HG03460 (cell line): ENCODE measurements around the gene CAMTA1.

ENCODE experiments used
- ATAC-seq: cut with Tn5 transposase; IDR thresholded peaks from one replicate; pipeline ENCODE4 v1.9.1; 2021; ENCODE audit not compliant: unreplicated experiment

CAMTA1 gene

GRCh38 chr1:7476861-7477547, 691.8 kb downstream of the CAMTA1 start:
- no peak for ATAC-seq

DNA sequence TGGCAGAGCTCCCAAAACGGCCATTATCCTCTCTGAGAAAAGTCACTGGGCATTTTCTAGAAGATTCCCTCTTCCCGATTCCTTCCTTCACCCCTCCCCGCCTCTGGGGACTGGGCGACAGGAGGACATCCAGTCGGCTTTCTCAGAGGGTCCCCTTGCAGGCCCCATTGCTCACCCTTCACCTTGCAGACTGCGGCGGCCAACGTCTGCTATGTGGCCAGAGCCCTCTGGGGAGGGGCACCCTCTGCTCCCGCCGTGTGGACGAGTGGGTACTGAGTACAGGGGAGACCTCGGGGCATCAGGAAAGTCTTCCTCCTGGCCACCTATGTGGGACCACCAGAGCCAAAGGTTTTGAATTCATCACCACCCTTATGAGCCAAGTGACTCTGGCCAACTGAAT, 692.3 kb downstream of the CAMTA1 start:
- no peak for ATAC-seq

- ATAC-seq, result no peak
Observed at GRCh38 chr1:7478142-7478790, 693.0 kb downstream of the CAMTA1 start.

DNA sequence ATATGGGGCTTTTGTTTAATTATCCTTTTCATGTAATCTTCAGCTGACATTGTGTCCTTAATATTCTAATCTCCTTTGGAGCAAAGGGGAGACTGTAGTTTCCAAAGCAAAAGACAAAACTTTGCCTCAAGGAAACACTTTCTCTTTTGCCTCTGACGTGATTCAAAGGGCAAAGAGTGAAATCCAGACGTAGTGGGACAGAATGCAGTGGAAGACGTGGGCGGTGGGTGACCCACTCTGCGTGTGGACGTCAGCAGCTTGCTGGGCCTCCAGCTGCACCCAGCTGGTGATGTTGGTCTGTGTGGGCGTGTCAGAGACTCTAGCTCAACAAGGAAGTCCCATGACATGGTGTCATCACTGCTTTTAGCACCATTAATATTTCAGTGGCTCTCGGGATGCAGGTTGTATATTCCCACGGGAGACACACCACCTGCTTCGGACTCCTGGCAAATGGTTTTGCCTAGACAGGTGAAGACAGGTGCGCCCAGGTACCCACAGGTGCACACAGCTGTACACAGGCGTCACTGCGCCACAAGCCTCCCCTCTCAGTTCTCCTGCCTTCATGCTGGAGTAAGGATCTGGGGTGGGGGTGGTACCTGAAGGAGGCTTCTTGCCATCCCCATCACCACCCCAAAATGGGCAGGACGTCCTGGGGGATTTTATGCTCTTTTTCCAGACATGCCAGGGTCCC, 693.7 kb downstream of the CAMTA1 start:
- no peak for ATAC-seq

DNA sequence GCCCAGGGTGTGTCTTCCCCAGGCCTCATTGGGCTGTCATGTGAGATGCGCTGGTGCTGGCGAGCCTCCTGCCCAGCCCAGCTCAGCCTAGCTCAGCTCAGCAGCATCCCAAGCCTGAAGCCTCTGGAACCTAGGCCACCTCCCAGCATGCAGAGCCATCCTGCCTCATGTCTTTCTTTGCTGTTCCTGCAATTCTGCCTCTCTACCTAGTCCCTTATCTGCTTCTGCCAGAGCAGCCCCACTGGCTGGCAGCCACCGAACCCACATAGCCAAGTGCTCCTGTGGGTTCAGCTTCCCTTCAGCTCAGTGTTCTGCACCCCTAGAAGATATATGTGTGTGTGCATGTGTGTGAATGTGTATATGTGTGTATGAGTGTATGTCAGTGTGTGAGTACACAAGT, 694.3 kb downstream of the CAMTA1 start:
- ATAC-seq, result no peak

GRCh38 chr1:7481194-7481593, 695.9 kb downstream of the CAMTA1 start:
- ATAC-seq, result no peak

- no peak for ATAC-seq
Observed at GRCh38 chr1:7482077-7482476, 696.8 kb downstream of the CAMTA1 start.

DNA sequence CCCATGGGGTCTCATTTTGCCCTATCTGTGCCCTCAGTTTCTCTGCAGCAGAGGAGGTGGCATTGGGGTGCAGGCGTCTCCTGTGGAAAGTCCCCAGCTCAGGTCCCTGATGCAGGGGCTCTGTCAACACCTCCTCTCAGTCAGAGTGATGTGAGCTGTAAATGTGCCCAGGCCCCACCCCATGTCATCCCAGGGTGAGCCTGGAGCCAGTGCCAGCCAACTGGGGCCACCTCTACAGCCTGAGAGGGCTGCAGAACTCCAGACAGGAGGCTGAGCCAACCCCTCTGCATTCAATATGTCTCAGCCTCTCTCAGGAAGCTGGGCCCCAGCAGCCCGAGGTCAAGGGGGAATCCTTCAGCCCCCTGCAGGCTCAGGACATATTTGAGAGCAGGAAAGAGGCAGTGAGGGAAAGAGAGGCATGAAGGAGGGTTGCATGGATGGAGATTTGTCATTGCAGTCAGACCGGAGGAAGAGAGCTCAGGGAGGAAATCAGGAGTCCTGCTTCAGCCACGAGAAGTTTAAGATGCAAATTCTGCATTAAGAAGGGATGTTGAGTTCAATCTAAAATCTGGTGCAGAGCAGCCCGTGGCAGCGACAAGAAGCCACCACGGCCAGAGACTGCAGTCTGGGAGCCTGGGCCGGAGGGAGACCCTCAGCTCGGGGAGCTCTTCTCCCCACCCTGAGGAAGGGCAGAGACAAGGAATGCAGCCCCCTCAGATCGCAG, 697.7 kb downstream of the CAMTA1 start:
- no peak for ATAC-seq

GRCh38 chr1:7483634-7484383, 698.6 kb downstream of the CAMTA1 start:
- no peak for ATAC-seq

- ATAC-seq, result no peak
Observed at GRCh38 chr1:7485086-7485780, 700.0 kb downstream of the CAMTA1 start.

DNA sequence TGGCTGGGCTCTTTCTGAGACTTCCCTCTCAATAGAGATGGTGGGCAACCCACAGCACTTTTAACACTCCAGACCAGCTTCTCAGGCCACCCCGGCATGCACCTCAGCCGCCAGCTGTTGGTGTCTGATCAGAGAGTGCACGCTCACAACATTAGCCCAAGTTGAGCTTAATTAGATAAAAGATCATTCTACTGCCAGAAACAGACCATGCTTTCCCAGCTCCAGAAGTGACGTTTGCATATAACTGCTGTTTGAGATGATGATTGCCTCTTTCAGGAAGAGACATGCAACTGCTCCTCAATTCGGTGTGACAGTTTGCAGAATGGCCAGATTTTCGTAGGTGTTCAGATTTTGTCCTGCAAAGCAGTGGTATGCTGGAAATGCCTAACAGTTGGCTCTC, 700.6 kb downstream of the CAMTA1 start:
- ATAC-seq, result no peak

- ATAC-seq, result no peak
Observed at GRCh38 chr1:7487766-7488474, 702.7 kb downstream of the CAMTA1 start.

GRCh38 chr1:7488475-7488842, 703.2 kb downstream of the CAMTA1 start:
- no peak for ATAC-seq

DNA sequence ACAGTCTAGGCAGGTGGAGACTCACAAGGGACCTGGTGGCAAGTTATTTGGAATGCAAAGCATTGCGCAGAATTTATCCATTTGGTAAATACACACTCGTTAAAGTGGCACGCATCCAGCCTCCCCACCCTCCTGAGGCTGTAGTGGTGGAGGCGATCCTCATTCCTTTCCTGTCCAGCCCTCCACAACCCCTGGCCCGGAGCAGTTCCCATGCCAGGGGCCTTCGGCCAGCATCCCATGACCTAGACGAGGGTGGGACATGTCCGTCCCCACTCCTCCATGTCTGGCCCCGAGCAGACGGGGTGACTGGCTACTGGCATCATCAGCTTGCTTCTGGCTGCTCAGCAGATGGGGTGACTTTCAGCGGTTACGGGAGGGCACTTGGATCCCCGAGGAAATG, 704.3 kb downstream of the CAMTA1 start:
- ATAC-seq, result no peak

DNA sequence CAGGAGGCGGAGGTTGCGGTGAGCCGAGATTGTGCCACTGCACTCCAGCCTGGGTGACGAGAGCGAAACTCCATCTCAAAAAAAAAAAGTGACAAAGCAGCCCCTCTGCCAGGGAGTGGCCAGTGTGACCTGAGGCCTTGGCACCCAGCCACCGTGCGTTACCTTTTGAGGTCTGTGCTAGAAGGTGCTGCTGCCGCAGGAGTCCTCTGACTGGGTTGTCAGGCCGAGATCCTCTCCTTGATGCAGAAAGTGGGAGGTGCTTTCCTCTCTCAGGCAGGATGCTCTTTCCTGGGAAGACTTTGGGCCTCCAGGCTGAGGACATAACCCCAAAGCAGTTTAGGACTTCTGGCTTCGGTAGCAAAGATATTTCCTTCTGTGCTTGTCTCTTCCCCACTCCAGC, 705.3 kb downstream of the CAMTA1 start:
- ATAC-seq, result no peak

DNA sequence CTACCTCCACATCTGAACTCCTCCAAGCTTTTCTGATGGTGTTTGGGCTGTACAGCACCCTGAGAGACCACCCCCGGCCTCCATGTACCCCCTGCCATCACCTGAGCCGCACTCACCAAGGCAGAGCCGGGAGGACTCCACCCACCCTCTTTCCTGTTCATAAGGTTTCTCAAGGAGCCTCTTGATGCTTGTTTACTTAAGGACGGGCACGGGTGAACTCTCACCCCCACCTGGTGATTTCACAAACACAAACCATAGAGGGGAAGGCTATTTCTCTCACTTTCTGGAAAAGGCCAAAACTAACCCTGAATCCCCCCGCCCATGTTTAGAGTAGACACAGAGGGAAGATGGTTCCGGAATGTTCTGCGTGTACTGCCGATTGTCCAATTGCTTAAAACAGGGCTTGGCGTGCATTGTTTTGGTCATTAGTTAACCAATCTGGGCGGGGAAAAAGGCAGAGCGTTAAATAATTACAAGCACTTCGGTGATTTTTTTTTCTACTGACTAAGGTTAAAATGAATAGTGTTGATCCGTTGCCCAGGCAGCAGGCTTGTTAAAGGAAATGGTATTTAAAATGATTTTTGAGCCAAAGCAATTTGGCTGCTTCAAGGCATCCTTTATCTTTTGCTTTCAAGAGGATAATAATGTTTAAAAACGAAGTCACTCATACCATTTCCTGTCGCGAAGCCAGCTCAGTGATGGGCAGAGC, 706.0 kb downstream of the CAMTA1 start:
- ATAC-seq, result no peak

GRCh38 chr1:7491818-7492173, 706.5 kb downstream of the CAMTA1 start:
- ATAC-seq, result no peak

DNA sequence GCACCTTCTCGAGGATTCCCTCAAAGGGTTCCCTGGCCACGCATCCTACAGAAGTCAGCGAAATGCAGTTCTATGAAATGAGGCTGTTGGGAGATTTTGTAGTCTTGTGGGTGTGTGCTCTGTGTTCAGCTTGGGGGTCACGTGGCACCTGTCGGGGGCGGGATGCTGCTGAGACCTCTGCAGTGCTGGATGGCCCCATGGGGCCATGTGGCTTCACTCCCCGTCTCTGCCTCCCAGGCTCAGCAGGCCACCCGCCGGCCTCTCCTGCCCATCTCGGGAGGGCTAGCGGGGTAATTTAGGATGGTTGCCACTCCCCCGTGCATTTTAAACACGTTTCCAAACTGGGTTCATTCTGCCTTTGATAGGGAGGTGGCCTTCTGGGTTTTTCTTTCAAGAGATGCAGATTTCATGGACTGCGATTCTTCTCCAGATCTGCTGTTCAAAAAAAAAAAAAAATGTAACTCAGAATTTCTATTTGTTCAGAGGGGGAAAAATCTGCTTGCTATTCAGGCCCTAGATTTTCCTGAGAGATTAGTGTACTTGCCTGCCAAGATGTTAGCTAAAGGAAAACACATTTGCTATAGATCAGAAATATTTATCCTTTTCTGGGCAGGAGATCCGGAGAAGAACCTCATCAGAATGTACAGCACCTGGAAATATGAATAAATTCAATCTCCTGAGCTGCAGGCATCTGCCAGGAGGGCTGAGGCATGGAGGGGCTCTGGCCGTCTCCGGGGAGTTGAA, 708.6 kb downstream of the CAMTA1 start:
- ATAC-seq, result no peak

GRCh38 chr1:7495962-7496361, 710.7 kb downstream of the CAMTA1 start:
- no peak for ATAC-seq
